ENCODE measurements around the gene HAPLN3. TPM values are rescaled to one million over a fixed set of nuclear protein-coding genes. Genes with fewer than 3 reads are reported as not detected.

HAPLN3 gene
- total RNA-seq, 1 experiment from 2014 or later: 5.0 TPM

DNA sequence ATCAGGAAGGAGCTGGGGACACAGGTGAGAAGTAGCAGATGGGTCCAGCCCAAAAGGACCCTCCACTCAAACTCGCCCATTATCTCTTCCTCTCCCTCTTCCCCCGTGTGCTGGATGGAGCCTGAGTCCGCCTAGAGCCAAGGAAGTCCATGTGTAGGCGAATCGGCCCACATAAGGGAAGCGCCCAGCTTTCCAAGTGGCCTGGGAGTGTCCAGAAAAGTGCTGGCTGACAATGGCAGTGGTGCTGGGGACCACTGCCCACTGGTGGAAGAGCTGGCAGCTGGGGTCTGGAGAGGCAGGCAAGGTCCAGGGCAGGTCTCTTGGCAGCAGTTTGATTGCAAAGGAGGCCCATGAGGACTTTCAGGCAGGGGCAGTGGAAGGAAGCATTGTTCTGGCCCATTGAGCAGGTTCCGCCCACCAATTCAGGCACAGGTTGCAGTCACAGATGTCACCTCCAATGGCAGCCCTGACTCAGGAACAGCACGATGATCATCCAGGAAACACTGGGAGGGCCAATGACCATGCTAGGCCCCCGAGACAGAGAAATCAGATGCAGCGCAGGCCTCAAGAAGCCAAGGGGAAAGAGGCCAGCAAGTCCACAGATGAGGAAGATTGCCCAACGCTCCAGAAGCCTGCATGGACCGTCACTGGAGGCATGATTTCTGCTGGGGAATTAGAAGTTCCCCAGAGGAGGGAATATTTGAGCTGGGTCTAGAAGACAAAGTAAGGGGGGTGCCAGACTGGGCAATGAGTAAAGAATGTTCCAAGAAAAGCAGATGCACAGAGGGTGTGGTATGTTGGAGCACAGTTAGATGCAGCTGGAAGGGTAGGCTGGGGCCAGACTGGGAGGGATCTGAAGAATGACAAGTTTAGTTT lies 14.8 kb upstream of the HAPLN3 start:
- Mint-ChIP-seq H3K4me3 (ENCODE audit: unreplicated experiment) (peak overlapping the region; percentile 95), H3K4me1 (ENCODE audit: insufficient read depth, unreplicated experiment) (peaks cover 26% of the 10 kb centered on the region), H3K36me3 (ENCODE audit: insufficient read depth, unreplicated experiment) (peaks cover 65% of the 10 kb centered on the region), H3K27me3 (ENCODE audit: insufficient read depth, unreplicated experiment) (no peaks in the 10 kb centered on the region), H3K27ac (ENCODE audit: low read depth, unreplicated experiment) (peak overlapping the region; percentile 74), H3K9me3 (ENCODE audit: unreplicated experiment) (no peaks in the 10 kb centered on the region)
- CTCF ChIA-PET: interaction anchor here (0.7 to 2.6 kb wide), 8 partner anchors 10 to 479 kb away, joined by 3 to 21 read pairs (median 4); no protein-coding TSS in a partner anchor
- DNase-seq (ENCODE audit: unreplicated experiment): no peak
- TF ChIP-seq, protein P1, sequence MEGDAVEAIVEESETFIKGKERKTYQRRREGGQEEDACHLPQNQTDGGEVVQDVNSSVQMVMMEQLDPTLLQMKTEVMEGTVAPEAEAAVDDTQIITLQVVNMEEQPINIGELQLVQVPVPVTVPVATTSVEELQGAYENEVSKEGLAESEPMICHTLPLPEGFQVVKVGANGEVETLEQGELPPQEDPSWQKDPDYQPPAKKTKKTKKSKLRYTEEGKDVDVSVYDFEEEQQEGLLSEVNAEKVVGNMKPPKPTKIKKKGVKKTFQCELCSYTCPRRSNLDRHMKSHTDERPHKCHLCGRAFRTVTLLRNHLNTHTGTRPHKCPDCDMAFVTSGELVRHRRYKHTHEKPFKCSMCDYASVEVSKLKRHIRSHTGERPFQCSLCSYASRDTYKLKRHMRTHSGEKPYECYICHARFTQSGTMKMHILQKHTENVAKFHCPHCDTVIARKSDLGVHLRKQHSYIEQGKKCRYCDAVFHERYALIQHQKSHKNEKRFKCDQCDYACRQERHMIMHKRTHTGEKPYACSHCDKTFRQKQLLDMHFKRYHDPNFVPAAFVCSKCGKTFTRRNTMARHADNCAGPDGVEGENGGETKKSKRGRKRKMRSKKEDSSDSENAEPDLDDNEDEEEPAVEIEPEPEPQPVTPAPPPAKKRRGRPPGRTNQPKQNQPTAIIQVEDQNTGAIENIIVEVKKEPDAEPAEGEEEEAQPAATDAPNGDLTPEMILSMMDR (IDR thresholded peaks at IDR 0.05; ENCODE audit: unreplicated experiment): no peak
- BruUV-seq (replicated peaks): no TSS peak
- POLR2A ChIA-PET: interaction anchor here (2.0 kb wide), 1 partner anchor 107 kb away, joined by 10 read pairs; no protein-coding TSS in a partner anchor
- intact Hi-C loops (cut with micrococcal nuclease): no loop called here

DNA sequence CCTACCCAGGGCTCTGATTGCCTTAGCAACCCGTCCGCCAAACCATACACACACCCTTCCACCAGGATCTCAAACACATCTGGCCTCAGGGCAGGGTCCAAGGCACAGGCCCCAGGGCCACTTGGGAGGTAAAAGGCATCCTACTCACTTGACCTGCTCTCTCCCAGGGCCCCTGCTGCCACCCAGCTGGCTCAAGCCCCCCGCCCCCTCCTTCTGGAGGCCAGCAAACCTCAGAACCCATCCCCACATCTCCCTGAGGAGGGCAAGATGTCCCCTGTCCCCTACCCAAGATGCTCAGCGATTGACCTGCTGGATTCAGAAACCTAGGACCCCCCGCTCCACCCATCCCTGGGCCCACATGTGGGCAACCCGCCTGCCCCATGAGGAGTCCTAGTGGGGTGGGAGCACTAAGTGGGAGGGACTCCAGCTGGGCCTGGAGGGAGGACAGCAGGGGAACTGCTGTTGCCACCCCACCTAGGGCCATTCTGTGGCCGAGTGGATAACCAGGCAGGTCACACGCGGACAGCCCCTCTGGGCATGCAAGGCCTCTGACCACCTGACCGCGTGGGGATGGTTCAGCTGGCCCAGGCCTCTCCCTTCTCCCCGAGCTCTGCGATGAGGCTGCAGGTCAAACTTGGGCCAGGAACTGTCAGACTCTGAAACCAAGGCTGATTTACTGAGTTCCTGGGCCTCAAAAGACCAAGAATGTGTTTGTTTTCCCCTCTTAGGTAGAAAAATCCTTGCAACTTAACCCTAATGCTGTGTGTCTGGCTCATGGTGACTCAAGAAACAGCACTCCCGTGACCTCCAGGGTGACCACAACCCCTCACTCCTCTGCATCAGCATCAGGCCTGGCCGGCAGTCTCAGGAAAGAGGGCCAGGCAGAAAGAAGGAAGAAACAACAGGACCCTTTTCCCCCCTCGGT lies 13.6 kb upstream of the HAPLN3 start:
- Mint-ChIP-seq H3K27me3 (ENCODE audit: insufficient read depth, unreplicated experiment) (no peaks in the 10 kb centered on the region), H3K4me3 (ENCODE audit: unreplicated experiment) (no peak overlapping the region), H3K4me1 (ENCODE audit: insufficient read depth, unreplicated experiment) (peaks cover 31% of the 10 kb centered on the region), H3K36me3 (ENCODE audit: insufficient read depth, unreplicated experiment) (peaks cover 77% of the 10 kb centered on the region), H3K9me3 (ENCODE audit: unreplicated experiment) (no peaks in the 10 kb centered on the region), H3K27ac (ENCODE audit: low read depth, unreplicated experiment) (no peak overlapping the region)
- DNase-seq (ENCODE audit: unreplicated experiment): no peak
- CTCF ChIA-PET: interaction anchor here (0.6 to 6.7 kb wide), 6 partner anchors 11 to 251 kb away, joined by 3 to 128 read pairs (median 4); no protein-coding TSS in a partner anchor
- intact Hi-C loops (cut with micrococcal nuclease): no loop called here
- TF ChIP-seq, protein P1 (IDR thresholded peaks at IDR 0.05; ENCODE audit: unreplicated experiment): no peak
- no TSS peak for BruUV-seq (replicated peaks)
- POLR2A ChIA-PET: interaction anchor here (0.8 kb wide), 1 partner anchor 182 kb away, joined by 3 read pairs; no protein-coding TSS in a partner anchor

DNA sequence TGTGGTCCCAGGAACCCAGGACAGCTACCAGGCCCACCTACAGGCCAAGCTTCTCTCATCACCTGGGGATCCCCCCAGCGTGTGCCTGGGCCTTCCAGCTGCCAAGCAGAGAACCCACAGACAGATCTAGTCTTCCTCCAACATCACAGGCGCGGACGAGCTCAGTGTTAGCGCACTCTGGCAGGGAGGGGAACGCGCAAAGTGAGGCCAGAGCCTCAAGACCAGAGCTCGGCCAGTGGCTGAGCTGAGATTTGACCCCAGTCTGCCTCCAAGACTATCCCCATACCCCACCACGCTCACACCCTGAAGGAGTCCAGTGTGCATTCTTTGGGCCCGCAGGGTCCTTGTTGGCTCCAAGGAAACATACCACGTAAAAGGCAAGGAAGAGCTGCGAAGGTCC lies 12.8 kb upstream of the HAPLN3 start:
- no peak overlapping the region for H3K4me3 Mint-ChIP-seq (ENCODE audit: unreplicated experiment)
- BruUV-seq (replicated peaks): no TSS peak
- H3K27me3 Mint-ChIP-seq (ENCODE audit: insufficient read depth, unreplicated experiment): no peaks in the 10 kb centered on the region
- CTCF ChIA-PET: interaction anchor here (0.6 to 6.7 kb wide), 6 partner anchors 10 to 250 kb away, joined by 3 to 128 read pairs (median 5); no protein-coding TSS in a partner anchor
- H3K36me3 Mint-ChIP-seq (ENCODE audit: insufficient read depth, unreplicated experiment): peaks cover 85% of the 10 kb centered on the region
- peaks cover 24% of the 10 kb centered on the region for H3K4me1 Mint-ChIP-seq (ENCODE audit: insufficient read depth, unreplicated experiment)
- no peak overlapping the region for H3K27ac Mint-ChIP-seq (ENCODE audit: low read depth, unreplicated experiment)
- intact Hi-C loops (cut with micrococcal nuclease): no loop called here
- H3K9me3 Mint-ChIP-seq (ENCODE audit: unreplicated experiment): no peaks in the 10 kb centered on the region
- POLR2A ChIA-PET: interaction anchor here (0.8 kb wide), 1 partner anchor 183 kb away, joined by 3 read pairs; no protein-coding TSS in a partner anchor
- TF ChIP-seq, protein P1 (IDR thresholded peaks at IDR 0.05; ENCODE audit: unreplicated experiment): no peak
- no peak for DNase-seq (ENCODE audit: unreplicated experiment)

All from MCF 10A (cell line).